NCI-H460 (cell line): ENCODE measurements around the gene PLEKHG5. TPM values are rescaled to one million over a fixed set of nuclear protein-coding genes. Genes with fewer than 3 reads are reported as not detected.

Experiments
- DNase-seq: peaks from one replicate; pipeline ENCODE4 v3.0.0-alpha.2; 2016; ENCODE audit warnings: low read depth; ENCODE audit errors: extremely low read depth
- small RNA-seq, 2 experiments: library from RNA; depleted of rRNA; stranded (forward); fragments of <200 nt; gene quantifications; one replicate each; pipeline ENCODE3, GENCODE V24; 2014
- total RNA-seq: library from RNA; depleted of rRNA; stranded (reverse); fragments of >200 nt; shearing (Covaris generic); gene quantifications from 2 replicates; pipeline ENCODE4 v1.2.3, GENCODE V29; 2014; rRNA removed

The PLEKHG5 gene
- total RNA-seq, 1 experiment from 2014 or later, result 3.6 TPM

DNA sequence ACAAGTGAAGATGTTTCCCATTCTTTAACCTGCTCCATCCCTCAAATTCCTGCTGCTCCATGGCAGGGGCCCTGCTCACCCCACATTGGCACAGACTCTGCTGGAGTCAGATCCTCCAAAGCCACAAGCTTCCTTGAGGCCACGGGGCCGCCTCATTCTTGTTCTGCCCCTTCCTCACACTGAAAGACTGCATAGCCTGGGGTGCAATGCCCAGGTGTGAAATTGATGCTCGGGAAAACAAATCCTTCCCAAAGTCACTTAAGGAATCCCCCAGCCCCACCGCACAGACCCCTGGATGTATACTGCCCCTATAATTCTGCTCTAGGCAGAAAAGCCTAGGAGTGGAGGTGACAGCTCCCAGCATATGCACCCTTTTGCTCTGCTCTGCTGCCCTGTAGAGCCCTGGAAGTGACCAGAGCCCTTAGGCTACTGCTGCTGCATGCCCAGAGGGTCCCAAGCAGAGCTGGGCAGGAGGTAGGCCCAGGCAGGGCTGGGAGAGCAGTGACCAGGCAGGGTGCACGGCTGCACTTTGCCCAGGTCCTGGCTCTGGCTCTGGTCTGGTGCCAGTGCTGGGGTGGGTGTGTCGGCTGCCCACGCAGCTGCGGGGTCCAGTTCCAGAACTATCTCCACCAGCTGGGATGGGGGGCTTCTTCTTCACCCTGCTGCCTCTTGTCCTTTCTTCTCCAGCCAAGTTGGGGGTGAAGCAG is 73.4 kb downstream of the PLEKHG5 start:
- no peak for DNase-seq

Small RNA genes lying within 50 kb of the gene (small RNA-seq; reads per million reads assigned to genes)
- gene MIR4252, result 0 reads per million in 2 experiments
- 0 reads per million in 2 experiments for gene RNU6-731P

Other genes with a start within 250 kb of the PLEKHG5 start
- gene HES3, start 247.5 kb downstream of the PLEKHG5 start, total RNA-seq, result not detected in 2 replicates
- 0.62 and 1.2 TPM in 2 replicates for gene GPR153, start 230.6 kb downstream of the PLEKHG5 start, total RNA-seq
- 22.5 and 24.4 TPM in 2 replicates for gene ACOT7, start 97.9 kb downstream of the PLEKHG5 start, total RNA-seq
- 0.57 and 1.0 TPM in 2 replicates for gene HES2, start 71.7 kb downstream of the PLEKHG5 start, total RNA-seq
- 0.17 TPM in 1 of 2 replicates, not detected in the other for gene ESPN, start 66.9 kb downstream of the PLEKHG5 start, total RNA-seq
- 3.3 and 4.2 TPM in 2 replicates for gene TNFRSF25, start 25.5 kb downstream of the PLEKHG5 start, total RNA-seq
- 20.2 and 24.5 TPM in 2 replicates for gene NOL9, start 62.8 kb upstream of the PLEKHG5 start, total RNA-seq
- not detected in 2 replicates for gene TAS1R1, start 63.6 kb upstream of the PLEKHG5 start, total RNA-seq
- 8.2 and 13.2 TPM in 2 replicates for gene ZBTB48, start 88.3 kb upstream of the PLEKHG5 start, total RNA-seq
- gene KLHL21, start 111.2 kb upstream of the PLEKHG5 start, total RNA-seq, result 14.3 and 14.5 TPM in 2 replicates
- 4.4 and 4.9 TPM in 2 replicates for gene PHF13, start 122.1 kb upstream of the PLEKHG5 start, total RNA-seq
- gene THAP3, start 133.2 kb upstream of the PLEKHG5 start, total RNA-seq, result 24.4 and 28.8 TPM in 2 replicates
- gene DNAJC11, start 210.1 kb upstream of the PLEKHG5 start, total RNA-seq, result 41.1 and 41.5 TPM in 2 replicates